K562 (cell line): ENCODE data around the gene DAZAP1. TPM values are rescaled to one million over a fixed set of nuclear protein-coding genes. Genes with fewer than 3 reads are reported as not detected.

Source experiments
- BRCA1 ChIP-seq, 2 experiments: fragments of 450-650 bp in 1 of 2; sonication (generic) in 1 of 2; formaldehyde crosslinking in 1 of 2; IDR thresholded peaks; 2 replicates each; pipeline versions ENCODE4 v1.5.0 to v1.6.1; 2017 to 2020; ENCODE audit warnings: mild to moderate bottlenecking in 1 of 2, missing genetic modification reagents in 1 of 2
- BRD9 ChIP-seq: fragments of 450-650 bp; IDR thresholded peaks from 2 replicates; pipeline ENCODE4 v1.6.1; 2018; ENCODE audit warnings: low read depth; ENCODE audit not compliant: partially characterized antibody
- CHD2 ChIP-seq: IDR thresholded peaks from 2 replicates; pipeline ENCODE4 v1.6.1; 2011; ENCODE audit warnings: low read depth, low read length
- NFXL1 ChIP-seq: fragments of 450-650 bp; formaldehyde crosslinking; IDR thresholded peaks from 2 replicates; pipeline ENCODE4 v1.4.0; 2021; ENCODE audit warnings: mild to moderate bottlenecking
- PCBP1 ChIP-seq: fragments of 200-400 bp; formaldehyde crosslinking; IDR thresholded peaks from 2 replicates; pipeline ENCODE4 v1.6.1; 2018; ENCODE audit warnings: mild to moderate bottlenecking, low read depth, low read length; ENCODE audit not compliant: poor library complexity, severe bottlenecking
- RB1 ChIP-seq: fragments of 450-650 bp; IDR thresholded peaks from 2 replicates; pipeline ENCODE4 v1.6.1; 2017; ENCODE audit warnings: low read depth, mild to moderate bottlenecking
- RNF2 ChIP-seq: sonication (generic); IDR thresholded peaks from 2 replicates; pipeline ENCODE4 v1.6.1; 2016
- ZBTB40 ChIP-seq, 2 experiments: fragments of 450-650 bp in 1 of 2; sonication (generic) in 1 of 2; formaldehyde crosslinking in 1 of 2; IDR thresholded peaks; 2 replicates each; pipeline versions ENCODE4 v1.7.1 to v1.9.0; 2016 to 2022; ENCODE audit warnings: inconsistent platforms in 1 of 2, mild to moderate bottlenecking in 1 of 2, missing genetic modification reagents in 1 of 2
- ZBTB8A ChIP-seq: fragments of 450-650 bp; IDR thresholded peaks from 2 replicates; pipeline ENCODE4 v1.6.1; 2018; ENCODE audit warnings: mild to moderate bottlenecking, moderate library complexity; ENCODE audit not compliant: partially characterized antibody
- ZBTB9 ChIP-seq: fragments of 450-650 bp; formaldehyde crosslinking; IDR thresholded peaks from 2 replicates; pipeline ENCODE4 v1.4.0; 2020; ENCODE audit warnings: mild to moderate bottlenecking, moderate library complexity
- ZFP1 ChIP-seq: fragments of 450-650 bp; formaldehyde crosslinking; IDR thresholded peaks from 2 replicates; pipeline ENCODE4 v1.4.0; 2020; ENCODE audit warnings: mild to moderate bottlenecking, mixed read lengths
- ZKSCAN1 ChIP-seq: fragments of 150-350 bp; IDR thresholded peaks from 2 replicates; pipeline ENCODE4 v1.6.1; 2016; ENCODE audit warnings: low read depth, low read length
- ZNF124 ChIP-seq: sonication (generic); formaldehyde crosslinking; IDR thresholded peaks from 2 replicates; pipeline ENCODE4 v1.8.1; 2022; ENCODE audit warnings: missing genetic modification reagents
- ZNF140 ChIP-seq: fragments of 250-450 bp; sonication (Bioruptor Pico); IDR thresholded peaks from 2 replicates; pipeline ENCODE4 v1.8.0; 2021; ENCODE audit warnings: moderate library complexity, mild to moderate bottlenecking, inconsistent platforms
- ZNF239 ChIP-seq: fragments of 250-450 bp; sonication (Bioruptor Pico); IDR thresholded peaks from 2 replicates; pipeline ENCODE4 v1.4.0; 2020; ENCODE audit warnings: mild to moderate bottlenecking
- ZNF431 ChIP-seq: sonication (generic); formaldehyde crosslinking; IDR thresholded peaks from 2 replicates; pipeline ENCODE4 v1.8.0; 2022; ENCODE audit warnings: mild to moderate bottlenecking, missing genetic modification reagents
- ZNF436 ChIP-seq: fragments of 250-450, 450-650 bp; sonication (Bioruptor Pico); formaldehyde crosslinking; IDR thresholded peaks from 2 replicates; pipeline ENCODE4 v1.7.0; 2020; ENCODE audit warnings: mild to moderate bottlenecking
- ZNF780A ChIP-seq: fragments of 250-450 bp; sonication (Bioruptor Pico); IDR thresholded peaks from 2 replicates; pipeline ENCODE4 v1.5.0; 2021; ENCODE audit warnings: mild to moderate bottlenecking
- ZNF830 ChIP-seq: fragments of 250-450 bp; sonication (Bioruptor Pico); IDR thresholded peaks from 2 replicates; pipeline ENCODE4 v1.5.0; 2021; ENCODE audit warnings: mild to moderate bottlenecking
- polyA plus RNA-seq, 8 experiments: library from polyadenylated mRNA; depleted of rRNA in 4 of 8; stranded (reverse) in 5 of 8; unstranded in 3 of 8; fragments of >200 nt; fragmentation: Nextera tagmentation in 2 of 8; fragmentation: Illumina TruSeq in 1 of 8; extraction: Ambion mirVana in 2 of 8; extraction: Trizol in 1 of 8; gene quantifications; 2 replicates each; pipeline versions ENCODE4 v1.2.1 to v1.2.3, GENCODE V29; 2011 to 2014; ENCODE audit warnings: inconsistent platforms in 1 of 8, missing spikeins in 1 of 8
- total RNA-seq, 7 experiments: library from RNA; depleted of rRNA in 6 of 7; stranded (reverse); fragments of >200 nt in 6 of 7; fragmentation: Illumina TruSeq in 2 of 7; extraction: Trizol in 2 of 7; gene quantifications; 2 replicates each; pipeline versions ENCODE4 v1.2.1 to v1.2.3, GENCODE V29; 2011 to 2021; ENCODE audit warnings: low replicate concordance in 1 of 7

DAZAP1 gene
- total and polyA plus RNA-seq, 9 of the 15 experiments (the other 6 are each of a cell fraction or from before 2014, with no cell fraction given), result 10.8 to 289 (median 142) TPM

- no peak for TF ChIP-seq ZNF436 (CRISPR knock-in tag)
- TF ChIP-seq RNF2, result peak; percentile 79
- no peak for TF ChIP-seq ZNF124 (CRISPR knock-in tag)
- no peak for TF ChIP-seq ZFP1
- peak; percentile 73 for TF ChIP-seq RB1
- no peak for TF ChIP-seq NFXL1 (CRISPR knock-in tag)
- no peak for TF ChIP-seq BRCA1 (IDR thresholded peaks at IDR 0.05)
- TF ChIP-seq BRCA1 (CRISPR knock-in tag; IDR thresholded peaks at IDR 0.05), result no peak
- TF ChIP-seq ZKSCAN1, result no peak
- TF ChIP-seq PCBP1, result no peak
- no peak for TF ChIP-seq ZBTB8A
- TF ChIP-seq ZNF780A (CRISPR knock-in tag), result no peak
- no peak for TF ChIP-seq ZNF431
- TF ChIP-seq CHD2, result peak; percentile 43; the same call in 1 of the 2 replicates
- peak; percentile 50; the same call in 1 of the 2 replicates for TF ChIP-seq ZBTB40 (IDR thresholded peaks at IDR 0.05)
- TF ChIP-seq ZBTB40 (CRISPR knock-in tag; IDR thresholded peaks at IDR 0.05), result no peak
- no peak for TF ChIP-seq ZNF140 (CRISPR knock-in tag)
- TF ChIP-seq BRD9, result no peak
- no peak; the same call in 1 of the 2 replicates for TF ChIP-seq ZNF239
- peak; percentile 76; the same call in 1 of the 2 replicates for TF ChIP-seq ZBTB9
- TF ChIP-seq ZNF830, result no peak
These were observed 435 bp upstream of the DAZAP1 start (continued) for GRCh38 chr19:1406774-1407527.
